SHP77 treated with DMSO at 0.1 percent for 48 hours (cell line): Measurements from ENCODE around the gene GOLGA3.
"Not testable (repeated sequence)": the region's sequence is repeated elsewhere in the genome, so short reads cannot be mapped to it uniquely, and the experiment has no call there.

Experiments
- DNase-seq: peaks from one replicate; lab custom pipeline; 2025; lab: John Stamatoyannopoulos, UW

GOLGA3 gene

DNA sequence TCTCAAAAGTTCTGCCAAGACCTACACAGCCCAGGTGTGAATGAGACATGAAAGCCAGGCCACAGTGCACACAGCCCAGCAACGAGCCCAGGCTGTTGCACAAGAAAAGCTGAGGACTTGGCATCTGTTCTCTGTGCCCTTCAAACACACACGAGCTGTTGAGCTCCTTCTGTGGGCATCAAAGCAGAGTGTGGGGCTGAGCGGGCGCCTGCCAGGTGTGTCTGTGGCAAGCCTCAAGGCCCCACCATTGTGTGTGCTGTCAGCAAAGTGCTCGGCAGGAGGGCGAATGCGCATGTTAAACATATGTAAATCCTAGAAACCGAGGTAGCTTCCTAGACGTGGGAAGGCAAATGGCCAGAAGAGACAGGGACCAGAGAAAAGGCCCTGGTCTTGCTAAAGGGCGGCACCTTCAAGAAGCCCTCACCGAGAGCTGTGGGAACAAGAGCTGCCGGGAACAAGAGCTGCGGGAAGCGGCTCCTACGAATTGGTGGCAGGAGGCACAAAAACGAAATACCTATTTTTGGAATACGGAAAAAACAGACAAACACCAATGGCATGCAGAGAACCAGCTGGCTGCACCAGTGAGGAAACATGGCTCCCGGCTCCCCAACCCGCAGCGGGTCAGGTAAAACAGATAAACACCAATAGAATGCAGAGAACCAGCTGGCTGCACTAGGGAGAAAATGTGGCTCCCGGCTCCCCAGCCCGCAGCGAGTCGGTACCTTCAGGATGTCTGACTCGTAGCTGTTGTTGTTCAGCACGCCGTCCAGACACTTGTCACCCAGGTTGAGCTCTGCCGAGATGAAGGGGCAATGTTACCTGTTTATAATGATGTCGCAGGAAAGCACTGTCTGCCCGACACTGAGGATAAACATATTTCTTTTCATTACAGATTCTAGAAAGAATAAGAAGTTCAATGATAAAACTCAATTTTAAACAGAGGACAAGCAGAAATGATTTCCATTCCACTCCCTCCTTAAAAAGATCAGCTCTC is 19.0 kb upstream of the GOLGA3 start:
- no peak for DNase-seq

DNA sequence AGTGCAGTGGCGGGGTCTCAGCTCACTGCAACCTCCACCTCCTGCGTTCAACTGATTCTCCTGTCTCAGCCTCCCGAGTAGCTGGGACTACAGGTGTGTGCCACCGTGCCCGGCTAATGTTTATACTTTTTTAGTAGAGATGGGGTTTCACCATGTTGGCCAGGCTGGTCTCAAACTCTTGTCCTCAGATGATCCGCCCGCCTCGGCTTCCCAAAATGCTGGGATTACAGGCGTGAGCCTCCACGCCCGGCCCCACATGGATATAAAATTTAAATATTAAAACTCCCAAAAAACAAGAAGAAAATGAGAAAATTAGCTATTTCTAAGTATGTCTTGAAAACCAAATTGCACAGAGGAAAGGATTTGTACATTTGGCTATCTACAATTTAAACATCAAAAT is 16.0 kb upstream of the GOLGA3 start:
- DNase-seq: not testable (repeated sequence)

DNA sequence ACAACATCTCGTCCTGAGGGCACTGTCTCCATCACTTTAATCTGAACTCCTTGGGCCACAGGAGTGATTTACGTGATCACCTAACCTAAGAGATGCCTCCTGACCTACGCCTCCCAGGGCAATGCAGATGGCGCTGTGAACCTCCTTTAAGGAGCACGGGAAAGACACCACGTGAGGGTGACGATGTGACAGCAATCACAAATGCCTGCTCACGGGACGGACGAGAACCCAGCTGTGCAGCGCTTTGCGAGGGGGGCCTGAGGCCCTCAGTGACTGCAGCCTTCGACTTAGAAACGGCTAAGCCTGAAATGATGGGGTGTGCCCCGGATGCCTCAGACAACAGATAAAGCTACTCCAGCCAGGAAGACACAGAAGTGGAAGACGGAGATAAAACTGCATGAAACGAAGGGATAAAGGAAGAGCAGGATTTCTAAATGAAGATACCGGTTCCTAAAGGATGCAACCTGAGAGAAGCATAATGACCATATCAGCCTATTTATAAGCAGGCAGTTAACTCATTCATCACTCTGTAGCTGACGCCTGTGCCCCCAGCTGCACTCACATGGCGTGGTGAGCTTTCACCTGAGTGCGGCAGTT is 13.9 kb upstream of the GOLGA3 start:
- DNase-seq: no peak

DNA sequence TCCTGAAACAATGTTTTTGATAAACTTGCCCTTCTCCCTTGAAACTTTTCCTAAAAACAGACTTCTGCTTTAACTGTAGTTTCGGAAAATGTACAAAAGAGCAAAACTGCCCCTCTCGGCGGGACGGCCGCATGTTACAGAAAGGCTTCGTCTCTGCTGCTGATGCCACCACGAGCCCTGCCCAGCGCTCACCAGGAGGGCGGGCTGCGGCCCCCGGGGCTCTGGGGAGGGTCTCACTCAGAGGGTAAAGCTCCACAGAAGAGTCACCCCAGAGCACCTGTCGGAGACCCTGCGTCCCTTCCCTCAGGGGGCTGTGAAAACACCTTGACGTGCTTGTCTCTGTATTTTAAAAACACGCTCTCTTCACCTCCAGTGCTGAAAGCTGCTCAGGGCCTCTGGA is 12.5 kb upstream of the GOLGA3 start:
- no peak for DNase-seq

DNA sequence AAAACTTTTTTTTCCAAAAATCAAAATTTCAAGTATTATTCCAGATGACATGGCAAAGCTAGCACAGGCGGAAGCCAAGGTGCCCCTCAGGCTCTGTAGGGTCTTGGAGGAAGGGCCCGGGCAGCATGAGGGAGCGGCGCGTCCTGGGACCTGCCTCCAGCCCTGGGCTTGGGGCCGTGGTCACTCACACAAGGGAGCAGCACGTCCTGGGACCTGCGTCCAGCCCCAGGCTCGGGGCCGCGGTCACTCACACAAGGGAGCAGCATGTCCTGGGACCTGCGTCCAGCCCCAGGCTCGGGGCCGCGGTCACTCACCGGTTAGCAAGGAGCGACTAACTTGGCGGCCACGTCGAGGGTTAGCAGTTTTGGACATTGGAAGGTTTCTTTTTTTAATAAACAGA is 11.9 kb upstream of the GOLGA3 start:
- no peak for DNase-seq

DNA sequence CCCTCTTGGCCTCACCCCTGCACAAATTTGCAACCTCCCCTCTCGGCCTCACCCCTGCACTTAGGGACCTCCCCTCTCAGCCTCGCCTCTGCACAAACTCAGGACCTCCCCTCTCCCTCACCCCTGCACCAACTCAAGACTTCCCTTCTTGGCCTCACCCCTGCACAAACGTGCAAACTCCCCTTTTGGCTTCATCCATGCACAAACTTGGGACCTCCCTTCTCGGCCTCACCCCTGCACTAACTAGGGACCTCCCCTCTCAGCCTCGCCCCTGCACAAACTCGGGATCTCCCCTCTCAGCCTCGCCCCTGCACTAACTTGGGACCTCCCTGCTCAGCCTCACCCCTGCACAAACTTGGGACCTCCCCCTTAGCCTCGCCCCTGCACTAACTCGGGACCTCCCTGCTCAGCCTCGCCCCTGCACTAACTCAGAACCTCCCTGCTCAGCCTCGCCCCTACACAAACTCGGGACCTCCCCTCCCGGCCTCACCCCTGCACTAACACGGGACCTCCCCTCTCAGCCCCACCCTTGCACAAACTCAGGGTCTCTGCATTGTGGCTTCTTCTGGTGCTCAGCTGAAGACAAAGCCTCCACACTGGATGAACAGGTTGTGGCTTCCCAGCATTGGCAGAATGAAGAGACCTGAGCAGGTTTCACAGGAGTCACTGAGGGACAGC is 11.0 kb upstream of the GOLGA3 start:
- DNase-seq: no peak

DNA sequence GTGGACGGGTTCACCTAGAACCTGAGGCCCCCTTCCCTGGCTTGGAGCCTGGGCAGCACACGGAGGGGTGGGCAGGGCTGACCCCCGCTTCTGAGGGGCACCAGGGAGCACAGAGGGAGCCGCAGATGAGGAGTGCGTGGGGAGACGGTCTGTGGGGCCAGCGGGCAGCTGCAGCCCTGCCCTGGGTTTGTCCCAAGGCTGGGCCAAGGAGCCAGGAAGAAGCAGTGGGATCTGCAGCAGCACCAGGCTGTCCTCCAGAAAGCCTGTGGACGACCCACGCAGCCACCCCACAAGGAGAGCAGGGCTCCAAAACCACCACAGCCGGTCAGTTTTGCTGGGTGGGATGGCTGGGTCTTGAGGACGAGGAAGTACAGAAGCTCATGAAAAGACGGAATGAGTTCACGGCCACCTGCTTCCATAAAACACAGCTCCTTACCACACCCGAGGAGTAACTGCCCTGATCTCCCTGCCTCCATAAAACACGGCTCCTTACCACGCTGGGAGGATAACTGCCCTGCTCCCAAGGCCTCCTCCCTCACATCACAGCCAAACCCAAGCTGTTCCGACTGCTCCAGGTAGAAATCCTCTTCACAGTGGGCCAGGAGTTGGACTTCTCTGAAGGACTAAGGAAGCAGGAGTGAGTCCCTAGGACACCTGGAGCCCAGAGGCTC is 9.9 kb upstream of the GOLGA3 start:
- no peak for DNase-seq

DNA sequence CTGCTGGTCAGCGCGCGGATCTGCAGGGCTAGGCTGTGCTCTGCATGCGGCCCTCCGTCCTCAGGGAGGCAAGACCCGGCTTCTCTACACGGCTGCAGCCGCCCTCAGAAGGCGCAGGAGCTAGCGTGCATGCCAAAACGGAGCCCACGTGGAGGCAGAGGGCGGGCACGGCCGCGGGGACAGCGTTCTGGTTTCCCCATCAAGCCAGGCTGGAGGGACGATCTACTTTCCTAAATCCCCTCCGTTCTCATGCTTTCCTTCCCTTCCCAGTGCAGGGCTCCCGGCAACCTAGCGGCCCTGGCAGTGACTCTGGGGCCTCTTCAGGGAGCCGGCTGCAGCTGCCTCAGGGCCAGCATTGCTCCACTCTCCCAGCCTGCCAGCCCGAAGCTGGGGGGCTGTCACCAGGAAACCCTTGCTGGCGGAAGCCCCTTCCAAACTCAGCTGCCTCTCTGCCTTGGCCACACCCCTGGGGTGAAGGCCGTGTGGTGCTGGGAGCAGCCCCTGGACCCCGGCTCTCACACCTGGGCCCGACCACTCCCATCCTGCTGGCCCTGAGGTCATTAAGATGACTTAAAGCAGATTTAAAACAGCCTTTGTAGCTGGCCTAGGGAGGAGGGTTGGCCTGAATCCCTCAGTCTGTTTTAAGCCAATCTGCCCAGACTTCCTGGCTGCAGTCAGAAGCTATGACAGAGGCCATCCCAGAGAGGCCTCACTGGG is 9.2 kb upstream of the GOLGA3 start:
- no peak for DNase-seq

DNA sequence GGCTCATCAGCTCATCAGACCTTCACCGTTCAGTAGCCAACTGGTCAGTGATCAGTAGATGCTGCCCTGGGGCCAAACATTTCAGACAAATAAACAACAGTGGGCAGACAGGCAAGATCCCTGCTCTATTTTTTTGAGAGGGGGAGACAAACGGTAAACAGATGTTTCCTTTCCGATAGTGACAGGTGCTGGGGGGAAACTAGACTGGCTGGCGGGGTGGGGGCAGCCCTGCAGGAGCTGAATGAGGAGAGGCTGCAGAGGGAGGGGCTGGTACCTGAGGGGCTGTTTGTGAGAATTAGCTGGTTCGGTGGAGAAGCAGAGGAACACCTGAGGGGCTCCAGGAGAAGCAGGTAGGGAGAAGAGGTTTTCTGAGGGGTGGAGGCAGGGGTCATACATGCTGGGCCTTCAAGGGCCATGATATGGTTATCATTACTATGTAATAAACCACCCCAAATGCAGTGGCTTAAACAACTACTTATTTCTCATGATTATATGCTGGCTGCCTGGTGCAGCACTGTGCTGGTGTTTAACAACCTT is 8.2 kb upstream of the GOLGA3 start:
- no peak for DNase-seq

DNA sequence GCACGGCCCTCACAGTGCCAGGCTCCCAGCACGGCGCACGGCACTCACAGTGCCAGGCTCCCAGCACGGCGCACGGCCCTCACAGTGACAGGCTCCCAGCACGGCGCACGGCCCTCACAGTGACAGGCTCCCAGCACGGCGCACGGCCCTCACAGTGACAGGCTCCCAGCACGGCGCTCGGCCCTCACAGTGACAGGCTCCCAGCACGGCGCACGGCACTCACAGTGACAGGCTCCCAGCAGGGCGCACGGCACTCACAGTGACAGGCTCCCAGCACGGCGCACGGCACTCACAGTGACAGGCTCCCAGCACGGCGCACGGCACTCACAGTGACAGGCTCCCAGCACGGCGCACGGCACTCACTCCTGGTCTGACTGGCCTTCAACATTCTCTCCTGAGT is 7.6 kb upstream of the GOLGA3 start:
- not testable (repeated sequence) for DNase-seq

DNA sequence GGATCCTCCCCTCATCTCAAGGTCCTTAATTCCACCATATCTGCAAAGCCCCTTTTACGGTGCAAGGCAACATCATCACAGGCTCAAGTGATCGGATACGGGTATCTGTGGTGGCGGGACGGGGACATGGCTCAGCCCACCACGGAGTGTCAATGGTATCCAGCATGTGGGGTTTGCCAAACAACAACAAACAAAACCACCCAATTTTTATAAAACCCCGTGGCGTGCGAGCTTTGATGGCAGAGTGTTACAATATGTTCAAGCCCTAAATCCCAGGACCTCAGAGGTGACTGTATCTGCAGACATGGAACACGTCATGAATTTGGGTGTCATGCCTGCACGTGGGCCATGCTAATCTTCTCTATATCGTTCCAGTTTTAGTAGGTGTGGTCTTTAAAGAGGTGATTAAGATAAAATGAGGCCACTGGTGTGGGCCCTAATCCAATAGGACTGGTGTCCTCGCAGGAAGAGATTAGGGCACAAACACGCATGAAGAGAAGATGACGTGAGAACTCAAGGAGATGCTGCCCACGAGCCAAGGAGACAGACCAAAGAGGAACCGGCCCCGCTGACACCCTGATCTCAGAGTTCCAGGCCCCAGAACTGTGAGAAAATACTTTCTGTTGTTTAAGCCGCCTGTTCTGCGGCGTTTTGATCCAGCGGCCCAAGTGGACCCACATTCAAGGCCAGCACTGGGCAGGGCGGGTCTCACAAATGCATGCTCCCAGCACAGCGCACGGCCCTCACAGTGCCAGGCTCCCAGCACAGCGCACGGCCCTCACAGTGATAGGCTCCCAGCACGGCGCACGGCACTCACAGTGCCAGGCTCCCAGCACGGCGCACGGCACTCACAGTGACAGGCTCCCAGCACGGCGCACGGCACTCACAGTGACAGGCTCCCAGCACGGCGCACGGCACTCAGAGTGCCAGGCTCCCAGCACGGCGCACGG is 6.7 kb upstream of the GOLGA3 start:
- no peak for DNase-seq

DNA sequence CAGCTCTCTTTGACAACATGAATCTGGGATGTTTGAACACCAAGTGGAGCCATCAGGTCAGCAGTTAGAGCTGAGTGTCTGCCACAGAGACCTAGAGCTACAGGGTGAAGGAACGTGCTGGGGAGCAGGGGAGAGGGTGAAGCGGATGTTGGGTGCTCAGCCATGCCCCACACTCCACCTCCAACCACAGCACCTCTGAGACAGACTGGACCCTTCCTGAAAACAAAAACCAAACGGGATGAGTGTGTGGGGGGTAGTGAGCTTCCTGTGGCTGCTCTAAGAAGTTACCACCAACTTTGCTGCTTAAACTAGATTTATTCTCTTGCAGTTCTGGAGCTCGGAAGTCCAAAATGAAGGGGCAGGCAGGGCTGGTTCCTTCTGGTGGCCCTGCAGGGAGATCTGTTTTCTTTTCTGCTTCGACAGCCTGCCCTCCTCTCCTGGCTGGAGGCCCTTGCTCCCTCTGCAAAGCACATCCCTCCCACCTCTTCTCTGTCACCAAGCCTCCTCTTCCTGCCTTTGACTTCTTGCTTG is 5.6 kb upstream of the GOLGA3 start:
- DNase-seq: no peak

DNA sequence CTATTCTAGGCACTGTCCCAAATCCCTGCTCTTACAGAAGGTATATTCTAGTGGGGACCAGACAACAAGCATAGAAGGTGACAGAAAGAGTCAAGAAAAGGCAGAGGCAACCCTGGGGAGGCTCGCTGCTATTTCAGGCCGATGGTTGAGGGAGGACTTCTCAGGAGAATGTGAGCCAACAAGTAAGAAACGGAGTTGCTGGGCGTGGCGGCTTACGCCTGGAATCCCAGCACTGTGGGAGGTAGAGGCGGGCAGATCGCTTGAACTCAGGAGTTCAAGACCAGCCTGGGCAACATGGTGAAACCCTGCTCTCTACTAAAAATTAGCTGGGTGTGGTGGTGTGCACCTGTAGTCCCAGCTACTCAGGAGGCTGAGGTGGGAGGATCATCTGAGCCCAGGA is 4.7 kb upstream of the GOLGA3 start:
- DNase-seq: no peak

DNA sequence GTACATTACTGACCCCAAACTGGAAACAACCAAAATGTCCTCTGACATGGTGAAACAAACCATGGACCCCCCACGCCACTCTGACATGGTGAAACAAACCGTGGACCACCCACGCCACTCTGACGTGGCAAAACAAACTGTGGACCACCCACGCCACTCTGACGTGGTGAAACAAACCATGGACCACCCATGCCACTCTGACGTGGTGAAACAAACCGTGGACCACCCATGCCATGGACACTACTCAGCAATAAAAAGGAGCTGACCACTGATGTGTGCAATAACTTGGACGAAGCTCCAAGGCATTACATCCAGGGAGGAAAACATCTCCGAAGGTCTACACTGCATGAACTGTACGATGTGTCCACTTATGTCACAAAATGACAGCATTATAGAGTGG is 3.1 kb upstream of the GOLGA3 start:
- DNase-seq: no peak

DNA sequence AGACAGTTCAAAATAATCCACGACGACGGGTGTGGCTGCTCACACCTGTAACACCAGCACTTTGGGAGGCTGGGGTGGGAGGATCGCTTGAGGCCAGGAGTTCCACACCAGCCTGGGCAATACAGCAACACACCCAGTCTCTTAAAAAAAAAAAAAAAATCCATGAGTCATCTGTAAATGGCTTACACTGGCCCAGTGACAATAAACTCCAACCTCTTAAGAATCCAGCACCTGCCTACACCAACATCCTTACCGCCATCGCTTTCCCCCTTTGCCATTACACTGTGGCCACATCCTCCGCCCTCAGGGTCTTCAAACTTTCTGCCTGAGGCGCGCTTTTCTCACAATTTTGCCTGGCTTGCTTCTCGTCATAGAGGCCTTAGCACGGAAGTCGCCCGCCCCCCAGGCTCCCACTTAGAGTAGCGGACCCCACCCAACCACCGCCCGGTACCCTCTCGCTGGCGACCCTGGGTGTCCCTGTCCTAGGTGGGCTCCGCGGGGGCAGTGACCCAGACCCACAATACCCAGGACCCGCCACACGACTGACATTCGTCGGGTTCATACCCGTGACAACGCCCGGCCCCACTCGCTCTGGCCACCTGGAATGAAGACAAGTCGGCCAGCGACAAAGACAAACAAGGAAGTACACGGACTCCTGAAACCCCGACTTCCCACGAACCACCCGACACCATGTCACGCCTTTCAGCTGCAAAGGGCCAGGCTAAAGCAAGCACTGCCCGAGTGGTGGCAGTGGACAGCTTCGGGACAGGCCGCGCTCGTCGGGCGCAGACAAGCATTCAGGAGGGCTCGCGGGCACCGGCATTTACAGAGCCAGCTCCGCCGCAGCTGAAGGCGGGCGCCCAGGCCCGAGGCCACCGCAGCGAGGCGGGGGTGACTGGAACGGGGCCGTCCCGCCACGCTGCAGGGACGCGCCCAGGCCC is 636 bp downstream of the GOLGA3 start:
- DNase-seq: no peak

DNA sequence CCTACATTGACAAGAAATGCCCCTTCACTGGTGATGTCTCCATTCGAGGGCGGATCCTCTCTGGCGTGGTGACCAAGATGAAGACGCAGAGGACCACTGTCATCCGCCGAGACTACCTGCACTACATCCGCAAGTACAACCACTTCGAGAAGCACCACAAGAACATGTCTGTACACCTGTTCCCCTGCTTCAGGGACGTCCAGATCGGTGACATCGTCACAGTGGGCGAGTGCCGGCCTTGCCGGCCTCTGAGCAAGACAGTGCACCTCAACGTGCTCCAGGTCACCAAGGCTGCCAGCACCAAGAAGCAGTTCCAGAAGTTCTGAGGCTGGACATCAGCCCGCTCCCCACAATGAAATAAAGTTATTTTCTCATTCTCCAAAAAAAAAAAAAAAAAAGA is 2.8 kb downstream of the GOLGA3 start:
- no peak for DNase-seq

DNA sequence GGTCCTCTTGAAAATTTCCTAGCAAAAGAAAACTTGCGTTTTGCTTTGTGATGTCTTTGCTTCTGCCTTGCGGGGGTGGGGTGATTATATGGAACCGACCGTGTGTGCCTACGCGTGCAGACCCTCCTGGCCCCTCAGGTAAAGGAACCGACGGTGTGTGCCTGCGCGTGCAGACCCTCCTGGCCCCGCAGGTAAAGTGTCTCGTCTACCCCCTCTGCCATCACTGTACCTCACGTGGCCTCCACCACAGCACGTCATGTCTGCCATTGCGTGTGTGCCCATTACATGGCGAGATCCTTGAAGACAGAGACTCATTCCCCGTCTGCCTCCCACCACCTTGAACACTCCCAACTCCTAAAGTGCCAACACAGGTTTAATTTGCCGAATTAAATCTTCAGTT is 3.6 kb downstream of the GOLGA3 start:
- DNase-seq: no peak

DNA sequence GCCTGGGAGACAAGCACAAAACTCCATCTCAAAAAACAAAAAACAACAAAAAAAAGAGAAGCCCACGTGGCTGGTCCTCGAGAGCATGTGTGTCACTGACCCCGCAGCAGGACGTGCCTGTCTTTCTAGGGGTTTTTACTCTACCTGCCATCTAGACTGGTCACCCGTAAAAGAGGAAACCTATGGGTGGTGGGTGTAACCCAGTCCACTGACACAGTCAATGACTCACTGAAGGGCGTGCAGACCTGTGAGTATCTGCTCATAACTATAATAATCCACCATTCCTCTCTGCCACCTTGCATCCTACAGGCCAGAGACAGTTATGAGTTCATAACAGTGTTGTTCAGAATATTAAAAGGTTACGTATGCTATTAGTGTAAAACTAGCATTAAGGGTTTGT is 4.6 kb downstream of the GOLGA3 start:
- DNase-seq: no peak

DNA sequence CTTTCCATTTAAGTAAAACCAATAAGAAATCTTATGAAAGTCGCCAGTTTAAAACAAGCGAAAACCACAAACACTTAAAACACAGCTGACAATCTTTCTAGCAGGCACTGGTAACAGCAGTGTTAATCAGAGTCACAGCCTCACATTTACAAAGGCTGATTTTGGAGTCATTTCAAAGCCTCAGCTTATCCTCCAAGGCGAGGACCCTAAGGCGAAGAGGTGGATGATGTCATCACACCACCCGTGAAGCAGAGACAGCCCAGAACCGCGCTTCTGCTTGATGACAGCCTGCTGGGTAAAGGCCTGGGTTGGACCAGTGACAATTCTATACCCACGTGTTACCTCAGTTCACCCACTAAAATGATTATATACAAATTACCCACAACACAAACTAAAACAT is 10.1 kb downstream of the GOLGA3 start:
- DNase-seq: no peak
